C4-2B (cell line): Measurements from ENCODE around the gene SESN3.

ENCODE experiments used
- ZFX ChIP-seq: fragments of 450-650 bp; IDR thresholded peaks from 2 replicates; pipeline ENCODE4 v1.6.1; 2017
- TF ChIP-seq, protein P1 (sequence below): fragments of 450-650 bp; conservative IDR thresholded peaks from 2 replicates; pipeline ENCODE4 v1.5.1; 2017; ENCODE audit warnings: mild to moderate bottlenecking

DNA sequence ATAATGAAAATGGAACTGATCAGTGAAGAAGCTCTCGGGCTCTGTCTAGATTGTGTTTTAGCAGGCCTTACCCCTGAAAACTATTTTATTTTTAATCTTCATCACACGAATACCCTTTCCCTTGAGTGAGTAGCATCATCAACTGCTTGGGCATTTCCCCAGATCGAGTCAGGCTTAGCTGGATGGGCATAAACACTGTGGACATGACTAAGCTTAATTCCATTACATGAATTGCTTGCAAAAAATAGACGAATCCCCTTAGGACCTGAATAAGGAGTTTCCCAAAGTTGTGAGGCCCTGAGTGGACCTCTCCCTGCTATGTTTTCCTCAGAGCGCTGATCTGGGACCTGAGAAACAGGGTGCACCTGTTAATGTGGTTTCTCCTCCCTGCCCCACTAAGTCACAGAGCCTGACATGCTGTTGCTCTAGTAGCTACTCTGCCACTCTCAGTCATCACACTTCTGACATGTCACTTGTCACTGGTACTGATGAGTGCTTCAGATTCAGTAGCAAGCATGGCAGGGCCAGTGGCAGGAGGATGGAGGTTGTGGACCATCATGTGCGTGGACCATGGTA, 87.8 kb downstream of the SESN3 start:
- TF ChIP-seq, protein P1, sequence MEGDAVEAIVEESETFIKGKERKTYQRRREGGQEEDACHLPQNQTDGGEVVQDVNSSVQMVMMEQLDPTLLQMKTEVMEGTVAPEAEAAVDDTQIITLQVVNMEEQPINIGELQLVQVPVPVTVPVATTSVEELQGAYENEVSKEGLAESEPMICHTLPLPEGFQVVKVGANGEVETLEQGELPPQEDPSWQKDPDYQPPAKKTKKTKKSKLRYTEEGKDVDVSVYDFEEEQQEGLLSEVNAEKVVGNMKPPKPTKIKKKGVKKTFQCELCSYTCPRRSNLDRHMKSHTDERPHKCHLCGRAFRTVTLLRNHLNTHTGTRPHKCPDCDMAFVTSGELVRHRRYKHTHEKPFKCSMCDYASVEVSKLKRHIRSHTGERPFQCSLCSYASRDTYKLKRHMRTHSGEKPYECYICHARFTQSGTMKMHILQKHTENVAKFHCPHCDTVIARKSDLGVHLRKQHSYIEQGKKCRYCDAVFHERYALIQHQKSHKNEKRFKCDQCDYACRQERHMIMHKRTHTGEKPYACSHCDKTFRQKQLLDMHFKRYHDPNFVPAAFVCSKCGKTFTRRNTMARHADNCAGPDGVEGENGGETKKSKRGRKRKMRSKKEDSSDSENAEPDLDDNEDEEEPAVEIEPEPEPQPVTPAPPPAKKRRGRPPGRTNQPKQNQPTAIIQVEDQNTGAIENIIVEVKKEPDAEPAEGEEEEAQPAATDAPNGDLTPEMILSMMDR: no peak
- no peak for TF ChIP-seq ZFX
